GM21529 (cell line): Measurements from ENCODE around the gene PDE7B.

ENCODE experiments used
- ATAC-seq: cut with Tn5 transposase; IDR thresholded peaks from one replicate; pipeline ENCODE4 v1.9.1; 2021; ENCODE audit not compliant: unreplicated experiment

PDE7B gene

DNA sequence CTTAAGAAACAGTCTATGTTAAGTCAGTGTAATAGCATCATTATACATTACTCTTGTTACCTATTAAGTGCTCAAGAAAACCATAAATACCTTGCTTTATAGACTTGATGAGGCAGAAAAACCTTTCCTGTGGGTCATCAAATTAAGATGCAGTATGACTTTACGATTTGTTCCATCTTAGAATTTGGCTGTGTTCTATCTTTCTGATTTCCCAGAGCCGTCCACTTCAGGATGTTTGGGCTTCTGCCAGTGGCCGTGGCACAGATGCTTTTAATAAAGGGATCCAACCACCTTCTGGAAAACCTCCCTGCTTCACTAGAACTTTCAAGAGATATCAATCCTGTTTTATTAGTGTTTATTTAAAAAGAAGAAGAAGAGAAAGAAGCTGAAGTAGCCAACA, 71.2 kb downstream of the PDE7B start:
- ATAC-seq = no peak

DNA sequence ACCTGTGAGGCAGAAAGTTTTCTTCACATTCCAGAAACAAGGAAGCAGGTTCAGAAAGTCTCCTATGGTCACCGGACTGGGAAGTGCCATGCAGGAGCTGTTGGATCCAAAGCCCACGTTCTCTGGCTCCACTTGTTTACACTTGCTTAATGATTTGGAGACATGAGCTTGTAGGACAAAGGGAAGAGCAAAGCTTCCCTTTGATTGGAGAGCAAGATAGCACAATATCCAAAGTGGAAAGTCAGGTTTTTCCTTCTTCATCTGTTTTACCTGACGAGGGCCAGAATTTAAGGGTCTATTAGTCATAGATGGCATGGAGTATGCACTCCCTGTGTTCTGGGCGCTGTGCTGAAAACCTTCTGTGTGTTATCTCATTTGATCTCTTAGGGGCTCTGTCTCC, 81.2 kb downstream of the PDE7B start:
- ATAC-seq = no peak

DNA sequence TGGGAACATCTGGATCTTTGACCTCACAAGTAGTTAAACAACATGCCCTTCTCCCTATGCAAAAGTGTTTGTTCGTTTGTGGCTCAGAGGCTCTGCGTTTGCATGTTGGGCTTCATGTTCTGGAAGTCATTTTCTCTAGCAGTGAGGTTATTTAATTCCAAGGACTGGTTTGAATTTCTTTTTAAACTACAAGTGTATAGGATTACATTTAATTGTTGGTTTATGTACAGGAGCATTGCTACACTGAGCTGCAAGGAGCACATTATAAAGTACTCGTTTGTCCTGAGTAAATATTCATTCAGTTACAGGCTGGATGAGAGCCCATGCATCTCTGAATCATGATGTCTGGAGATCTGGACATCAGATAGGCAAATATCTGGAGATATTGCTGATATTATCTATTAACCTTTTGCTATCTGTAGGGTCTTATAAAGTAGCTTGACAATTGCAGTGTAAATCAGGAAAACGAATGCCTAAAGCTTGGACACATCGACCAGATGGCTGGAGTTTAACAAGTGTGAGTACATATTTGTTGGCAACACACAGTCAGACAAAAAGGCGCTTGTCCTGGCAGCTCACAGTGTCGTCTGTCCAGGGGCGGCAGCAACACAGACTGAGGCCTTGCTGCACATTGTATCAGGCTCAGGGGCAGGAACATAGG, 84.6 kb downstream of the PDE7B start:
- ATAC-seq = no peak

DNA sequence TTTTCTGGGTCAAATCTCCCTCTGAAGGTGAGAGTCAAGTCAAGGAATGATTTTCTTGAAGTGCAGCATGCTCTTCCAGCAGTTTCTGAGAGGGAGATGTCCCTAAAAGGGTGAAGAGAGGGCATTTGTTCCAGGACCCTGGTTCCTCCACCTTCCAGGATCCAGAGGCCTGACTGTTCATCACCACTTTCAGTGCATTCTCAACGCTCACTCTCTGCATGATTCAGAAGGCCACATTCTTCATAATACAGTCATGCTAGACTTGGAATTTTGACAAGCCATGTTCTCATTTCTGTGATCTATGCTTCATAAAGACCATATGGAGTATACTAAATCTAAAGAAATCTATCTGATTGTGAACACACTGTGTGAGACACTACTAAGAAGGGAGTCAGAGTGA, 85.1 kb downstream of the PDE7B start:
- ATAC-seq = no peak

DNA sequence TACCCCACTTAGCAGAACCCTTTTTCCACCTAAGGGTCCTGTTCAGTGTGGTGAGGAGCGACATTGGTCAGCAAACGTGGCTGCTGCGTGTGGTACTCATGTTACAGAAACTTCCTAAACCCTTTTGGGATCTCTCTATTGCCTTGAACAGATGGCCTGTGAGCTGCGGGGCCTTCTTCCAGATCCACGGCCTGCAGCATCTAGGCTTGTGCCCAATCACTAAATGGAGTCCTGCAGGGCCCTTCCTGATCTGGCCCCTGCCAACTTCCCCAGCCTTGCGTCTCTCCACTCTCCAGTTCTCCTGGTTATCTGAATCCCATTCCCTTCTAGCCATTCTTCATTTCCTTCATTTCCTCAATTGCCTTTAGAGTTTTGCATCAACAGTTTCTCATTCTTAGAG, 85.6 kb downstream of the PDE7B start:
- ATAC-seq = no peak

DNA sequence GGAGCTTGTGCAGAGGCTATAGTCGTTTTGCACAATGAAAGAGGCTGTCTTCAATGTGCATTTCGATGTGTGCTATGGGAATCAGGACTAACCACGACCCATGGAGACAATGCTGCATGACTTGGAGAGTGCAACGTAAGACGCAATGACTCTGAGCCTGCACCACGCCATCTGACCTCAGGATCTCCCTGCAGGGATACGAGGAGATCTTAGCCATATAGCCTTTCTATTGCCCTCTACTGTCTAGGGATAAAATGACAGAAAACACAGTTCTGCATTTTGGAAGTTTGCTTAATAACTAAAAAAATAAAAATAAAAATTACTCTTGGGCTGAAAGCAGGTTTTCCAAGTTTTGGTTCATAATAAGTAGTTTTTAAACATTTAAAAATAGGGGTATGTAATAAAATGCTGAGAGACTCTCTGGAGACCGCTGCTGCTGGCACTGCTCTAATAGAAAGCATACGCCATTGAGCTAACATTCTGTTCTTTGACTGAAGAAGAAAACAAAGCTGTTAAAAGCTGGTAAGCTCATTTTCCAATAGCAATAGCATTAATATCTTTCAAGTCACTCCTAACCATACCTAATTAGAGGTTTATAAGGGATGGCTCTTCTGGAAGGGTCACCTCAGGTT, 87.2 kb downstream of the PDE7B start:
- ATAC-seq = no peak

DNA sequence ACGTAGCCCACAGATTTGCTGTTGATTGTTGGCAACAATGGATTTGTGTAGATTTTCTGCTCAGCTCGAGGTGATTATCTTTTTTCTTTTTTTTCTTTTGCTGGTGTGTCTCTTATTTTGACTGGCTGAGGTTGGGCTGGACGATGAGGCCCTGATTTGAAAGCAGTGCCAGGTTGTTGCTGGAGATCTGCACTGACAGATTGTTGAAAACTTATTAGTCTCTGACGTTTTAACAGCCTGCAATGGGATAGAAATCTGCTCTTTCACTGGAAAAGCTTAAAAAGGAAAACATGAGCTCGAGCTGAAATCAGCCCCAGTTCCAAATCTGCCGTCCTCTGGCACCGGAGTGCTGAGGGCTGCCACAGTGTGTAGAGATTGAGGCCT, 87.7 kb downstream of the PDE7B start:
- no peak for ATAC-seq

DNA sequence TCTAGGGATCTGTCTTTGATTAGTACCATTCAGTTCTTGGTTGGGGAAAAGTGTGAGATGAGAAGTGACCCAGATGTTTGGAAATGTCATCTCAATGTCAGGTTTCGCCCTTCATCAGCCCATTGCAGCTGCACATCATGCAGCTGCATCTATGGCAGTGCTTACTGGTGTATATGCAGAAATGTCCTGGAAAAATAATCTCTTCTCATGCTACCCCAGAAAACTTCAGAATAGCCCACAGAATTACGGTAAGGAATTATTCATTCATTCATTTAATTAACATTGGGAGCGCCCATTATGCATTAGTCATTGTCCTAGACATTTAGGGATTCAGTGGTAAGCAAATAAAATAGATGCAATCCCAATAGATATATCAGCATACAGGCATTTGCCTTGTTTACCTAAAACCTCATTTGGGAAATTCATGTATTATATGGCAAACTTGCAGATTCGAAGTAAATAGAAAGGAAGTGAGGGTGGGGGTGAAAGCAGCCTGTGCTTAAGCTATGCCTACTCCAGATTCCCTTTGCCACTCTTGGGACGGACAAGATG, 89.2 kb downstream of the PDE7B start:
- ATAC-seq = no peak

DNA sequence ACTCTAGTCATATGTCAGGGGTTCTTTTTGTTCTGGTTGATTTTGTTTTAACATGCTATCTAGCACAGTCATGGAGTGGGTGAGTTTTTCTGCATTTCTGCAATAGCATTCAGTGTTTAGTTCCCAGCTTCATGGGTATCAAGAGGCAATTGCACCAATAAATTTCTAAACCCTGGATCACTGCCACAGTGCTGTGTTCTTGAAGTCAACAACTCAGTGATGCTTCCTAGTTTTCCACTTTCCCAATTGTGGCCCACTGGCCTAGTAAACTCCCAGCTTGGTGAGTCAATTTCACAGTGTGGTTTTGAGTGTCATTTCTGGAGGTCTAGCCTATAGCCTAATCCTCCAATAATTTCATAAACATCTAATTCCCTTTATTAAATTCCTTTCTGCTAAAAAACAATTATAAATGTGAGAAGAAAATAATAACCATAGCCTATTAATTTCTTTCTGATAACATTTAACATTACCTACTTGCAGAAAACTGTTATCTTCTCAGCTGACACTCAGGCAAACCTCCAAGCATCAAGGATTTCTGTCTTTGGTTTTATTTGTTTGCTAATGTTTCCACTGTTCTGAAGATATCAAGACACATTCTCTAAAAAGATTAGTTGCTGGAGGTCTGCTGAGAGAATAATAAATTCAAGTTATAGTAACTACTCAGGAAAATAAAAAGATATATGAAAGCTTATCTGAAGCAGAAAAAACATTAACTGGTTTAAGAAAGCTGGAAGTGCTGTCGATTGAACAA, 89.9 kb downstream of the PDE7B start:
- no peak for ATAC-seq

DNA sequence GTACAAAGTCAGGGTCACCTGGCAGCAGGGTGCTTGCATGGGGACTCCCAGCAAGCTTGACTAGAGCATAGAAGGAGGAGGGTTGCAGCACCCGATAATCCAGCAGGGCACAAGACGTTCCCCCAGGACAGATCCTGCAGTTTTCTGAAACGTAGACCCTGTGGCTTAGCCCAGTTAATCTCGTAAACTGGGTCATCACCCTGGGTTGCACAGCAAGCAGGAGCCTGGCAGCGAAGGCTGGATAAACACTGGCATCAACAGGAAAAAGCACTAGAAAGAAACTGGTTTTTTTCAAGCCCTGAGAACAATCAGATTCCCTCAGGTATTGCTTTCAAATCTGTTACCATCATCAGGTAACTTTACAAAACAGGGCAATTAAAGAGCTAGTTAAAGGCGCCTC, 92.6 kb downstream of the PDE7B start:
- ATAC-seq = no peak

DNA sequence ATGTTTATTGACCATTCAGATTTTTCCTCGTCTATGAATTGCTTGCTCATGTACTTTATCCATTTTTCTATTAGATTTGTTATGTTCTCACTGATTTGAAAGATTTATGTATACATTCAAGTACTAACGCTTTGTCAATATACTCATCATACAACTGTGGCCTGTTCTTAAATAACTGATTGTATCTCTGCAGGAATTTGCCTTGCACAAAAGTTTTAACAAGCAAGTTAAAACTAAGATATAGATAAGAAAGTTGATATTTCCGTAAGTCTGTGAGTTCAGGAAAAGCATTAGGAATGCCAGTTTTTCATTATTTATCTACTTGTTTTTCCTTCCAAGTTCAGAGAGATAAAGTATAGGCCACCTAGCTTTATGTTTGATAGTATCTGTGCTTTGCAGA, 95.2 kb downstream of the PDE7B start:
- no peak for ATAC-seq

DNA sequence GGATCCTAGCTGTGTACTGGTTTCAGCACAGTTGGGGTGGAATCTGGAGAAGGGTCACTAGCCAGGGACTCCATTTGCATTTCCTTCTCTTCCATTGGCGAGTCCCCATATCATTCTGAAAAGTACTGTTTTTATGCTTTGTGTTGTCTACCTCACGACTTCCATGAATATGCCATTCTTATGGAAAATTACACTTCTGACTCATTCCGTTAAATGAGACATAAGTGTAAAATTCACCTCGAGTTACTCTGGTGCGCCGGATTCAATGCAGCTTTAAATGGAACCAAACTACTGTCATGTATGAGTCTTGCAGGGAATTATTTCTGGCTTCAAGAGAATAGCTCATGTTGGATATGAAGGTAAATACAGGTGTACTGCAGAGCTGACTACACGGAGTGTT, 99.2 kb downstream of the PDE7B start:
- no peak for ATAC-seq

DNA sequence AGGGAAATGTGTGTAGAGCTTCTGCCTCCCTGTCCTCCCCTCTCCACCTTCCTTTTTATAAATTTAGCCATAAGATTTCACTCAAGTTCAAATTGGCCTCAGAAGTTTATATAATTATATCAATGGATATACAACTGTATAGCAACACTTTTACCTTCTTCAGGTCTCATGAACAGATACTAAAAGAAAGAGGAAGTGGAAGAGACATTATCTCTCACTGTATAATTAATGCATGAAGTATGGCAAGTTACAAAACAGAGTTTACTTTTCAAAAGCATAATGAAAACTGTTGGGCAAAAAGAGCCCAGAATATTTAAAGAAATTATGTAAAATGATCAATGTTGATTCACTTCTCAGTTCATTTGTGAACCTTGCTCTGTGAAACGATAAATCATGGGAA, 99.7 kb downstream of the PDE7B start:
- no peak for ATAC-seq

DNA sequence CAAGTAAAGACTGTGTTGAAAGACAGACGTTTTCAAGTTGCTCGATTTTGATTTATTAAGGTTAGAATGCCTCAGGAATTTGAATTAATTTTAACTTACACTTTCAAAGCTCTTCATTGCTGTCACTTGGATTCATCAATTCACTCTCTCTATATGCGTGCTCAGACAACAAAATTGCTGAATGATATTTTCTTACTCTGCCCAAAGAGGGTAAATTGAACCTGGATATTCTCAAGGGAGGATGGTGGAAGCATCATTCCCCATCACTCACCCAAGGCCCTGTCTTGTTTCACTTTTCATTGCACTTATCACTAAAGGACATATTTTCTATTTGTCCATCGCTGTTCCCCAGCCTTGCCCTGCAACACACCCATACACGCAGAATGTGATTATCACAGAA, 102.3 kb downstream of the PDE7B start:
- no peak for ATAC-seq

DNA sequence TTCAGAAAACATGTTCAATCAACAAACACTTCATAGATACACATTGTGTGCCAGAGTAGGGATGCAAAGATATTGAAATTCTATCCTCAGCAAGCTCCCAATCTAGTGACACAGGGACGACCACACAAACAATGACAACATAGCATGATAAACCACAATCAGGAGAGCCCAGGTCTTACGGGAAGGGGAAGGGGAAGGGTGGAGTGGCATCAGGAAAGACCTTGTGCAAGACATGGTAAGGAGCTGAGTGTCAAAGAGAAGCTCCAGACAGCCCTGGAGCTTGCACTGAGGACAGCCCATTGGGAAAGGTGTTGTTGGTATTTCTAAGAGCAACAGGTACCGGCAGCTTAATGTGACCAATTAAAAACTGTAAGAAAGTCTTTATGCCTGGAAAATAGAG, 103.6 kb downstream of the PDE7B start:
- no peak for ATAC-seq

DNA sequence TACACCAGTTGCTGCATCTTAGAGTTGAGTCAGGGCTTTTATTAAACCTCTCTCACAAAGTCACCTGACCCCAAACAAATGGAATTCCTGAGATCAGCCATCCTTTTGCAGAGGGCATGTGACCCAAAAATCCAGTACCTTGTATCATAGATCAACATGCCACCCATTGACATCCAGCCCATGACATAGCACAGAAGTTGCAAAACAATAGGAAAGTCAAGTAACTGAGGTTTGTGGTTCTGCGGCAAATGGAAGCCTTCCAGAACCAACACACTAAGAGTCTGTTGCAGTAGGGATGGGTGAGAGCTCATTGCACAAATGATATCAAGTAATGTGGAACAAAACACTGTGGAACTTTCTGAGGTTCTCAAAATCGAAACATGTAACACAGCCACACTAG, 111.2 kb downstream of the PDE7B start:
- no peak for ATAC-seq

DNA sequence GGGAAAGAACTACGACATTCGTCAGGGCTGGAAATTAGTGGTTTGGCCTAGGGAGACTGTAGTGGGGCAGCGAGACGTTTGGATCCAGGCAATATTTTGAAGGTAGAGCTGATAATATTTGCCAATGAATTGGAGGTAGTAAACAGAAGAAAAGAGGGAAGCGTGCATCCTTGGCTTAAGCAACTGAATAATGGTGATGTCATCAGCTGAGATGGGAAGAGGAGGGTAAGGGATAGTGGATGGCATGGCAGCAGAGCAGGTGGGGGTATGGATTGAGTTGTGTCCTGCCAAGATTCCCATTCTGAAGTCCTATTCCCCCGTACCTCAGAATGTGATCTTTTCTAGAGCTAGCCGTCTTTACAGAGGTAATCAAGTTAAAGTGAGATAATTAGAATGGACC, 119.2 kb downstream of the PDE7B start:
- ATAC-seq = no peak

DNA sequence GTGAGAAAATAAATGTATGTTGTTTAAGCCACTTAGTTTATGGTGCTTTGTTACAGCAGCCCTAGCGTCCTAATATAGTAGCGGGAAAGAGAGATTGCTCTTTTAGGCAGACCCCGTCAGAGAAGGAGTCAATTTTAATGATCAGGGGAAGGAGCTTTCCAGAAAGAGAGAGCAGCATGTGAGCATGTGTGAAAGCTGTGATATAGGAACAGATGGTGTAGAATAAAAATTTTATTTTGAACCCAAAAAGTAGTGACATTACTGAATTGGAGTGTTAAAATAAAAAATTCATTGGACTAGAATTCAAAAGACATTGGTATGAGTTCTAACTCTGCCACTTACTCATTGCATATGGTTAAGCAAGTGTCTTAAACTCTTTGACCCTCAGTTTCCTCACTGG, 119.8 kb downstream of the PDE7B start:
- ATAC-seq = no peak

DNA sequence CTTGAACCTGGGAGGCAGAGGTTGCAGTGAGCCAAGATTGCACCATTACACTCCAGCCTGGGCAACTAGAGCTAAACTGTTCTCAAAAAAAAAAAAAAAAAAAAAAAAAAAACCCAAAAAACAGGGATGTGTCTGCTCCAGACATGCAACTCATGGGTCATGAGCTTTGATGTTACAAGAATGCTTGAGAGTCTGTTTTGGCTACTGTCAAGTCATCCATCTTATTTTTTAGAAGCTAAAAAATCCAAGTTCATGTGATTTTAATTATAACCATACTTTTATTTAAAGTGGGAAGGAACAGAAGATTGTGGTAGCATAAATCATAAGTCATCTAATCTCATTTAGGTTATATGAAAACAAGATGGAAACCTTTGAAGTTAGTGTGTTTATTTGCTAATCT, 120.6 kb downstream of the PDE7B start:
- ATAC-seq = no peak

DNA sequence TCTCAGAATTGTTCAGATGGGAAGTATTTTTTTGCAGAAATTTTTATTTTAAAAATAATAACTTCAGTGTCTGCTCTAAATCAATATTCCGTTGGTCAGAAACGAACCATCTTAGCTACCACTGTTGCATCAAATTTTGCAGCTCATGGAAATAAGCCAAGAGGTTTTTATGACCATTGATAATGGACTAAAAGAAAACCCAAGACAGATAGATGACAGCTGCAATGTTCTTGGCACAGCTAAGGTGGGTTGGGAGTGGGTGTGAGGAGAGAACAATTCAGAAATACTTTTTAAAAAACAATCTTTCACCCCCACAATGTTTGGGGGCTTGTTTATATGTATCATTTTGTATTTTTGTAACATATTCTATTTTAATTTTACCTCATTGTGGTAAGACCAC, 121.1 kb downstream of the PDE7B start:
- ATAC-seq = no peak

DNA sequence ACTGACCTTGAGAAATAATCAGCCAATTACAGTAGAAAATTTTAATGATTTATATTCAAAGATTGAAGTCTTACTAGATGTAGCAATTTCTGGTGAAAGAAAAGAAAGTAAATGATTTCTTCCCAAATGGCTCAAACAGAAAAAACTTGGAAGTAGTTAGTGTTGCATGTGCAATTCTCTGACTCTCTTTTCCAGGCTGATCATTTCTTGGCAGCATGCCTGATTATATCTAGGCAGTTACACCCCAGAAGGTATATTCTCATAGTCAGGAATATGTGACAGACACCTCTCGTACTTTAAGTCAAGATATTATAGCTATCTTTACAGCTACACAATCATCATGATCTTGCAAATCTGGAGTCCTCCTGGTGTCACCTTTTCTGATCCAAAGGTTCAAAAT, 122.9 kb downstream of the PDE7B start:
- ATAC-seq = no peak

DNA sequence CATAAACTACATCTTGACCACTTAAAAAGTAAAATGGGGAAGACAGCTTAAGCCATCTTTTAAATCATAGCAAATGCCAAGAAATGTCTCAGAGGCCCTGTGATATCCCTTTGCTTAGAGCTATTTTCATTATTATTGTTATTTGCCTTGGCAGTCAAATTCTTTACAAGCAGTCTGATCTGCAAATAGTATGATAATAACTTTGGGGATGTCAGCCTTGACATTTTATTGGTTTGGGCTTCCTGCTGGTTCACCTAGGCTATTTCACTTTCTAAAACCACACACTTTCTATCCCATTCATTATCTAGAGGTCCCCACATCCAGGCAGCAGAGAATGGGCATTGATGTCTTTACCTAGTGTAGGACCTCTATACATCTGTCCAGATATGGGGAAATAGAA, 125.1 kb downstream of the PDE7B start:
- no peak for ATAC-seq
